GM12878 (cell line): ENCODE results near the gene MMP11. TPM values are rescaled to one million over a fixed set of nuclear protein-coding genes. Genes with fewer than 3 reads are reported as not detected.

Source experiments
- ATAC-seq: fragments of 200-7000 bp; cut with Tn5 transposase; 3 replicates; pipeline ENCODE4 v1.9.1; 2020; ENCODE audit warnings: mild to moderate bottlenecking, moderate library complexity
- BruUV-seq: library from RNA; stranded (reverse); fragments of 400-500 nt; replicated peaks from 2 replicates; lab custom pipeline; 2021; lab: Mats Ljungman, UMichigan
- CTCF ChIA-PET: fragments of 300-600 bp; sonication (Branson Sonifier 250); formaldehyde crosslinking; extraction: SDS; loops from one replicate; lab custom pipeline; 2021; ENCODE audit warnings: inconsistent platforms; lab: Yijun Ruan, JAX
- POLR2A ChIA-PET: fragments of 350-600 bp; formaldehyde crosslinking; extraction: SDS; loops from one replicate; lab custom pipeline; 2021; ENCODE audit warnings: inconsistent platforms; lab: Charles Lee
- RAD21 ChIA-PET: fragments of 300-600 bp; sonication (Branson Sonifier 250); formaldehyde crosslinking; loops from one replicate; lab custom pipeline; 2023; ENCODE audit warnings: antibody characterized with exemption; ENCODE audit not compliant: unreplicated experiment; lab: Charles Lee
- SMC1A ChIA-PET: fragments of 300-600 bp; sonication (Branson Sonifier 250); formaldehyde crosslinking; loops from one replicate; lab custom pipeline; 2023; ENCODE audit not compliant: unreplicated experiment, uncharacterized antibody; lab: Charles Lee
- DNase-seq: peaks from one replicate; pipeline ENCODE4 v3.0.0-alpha.2; 2011; ENCODE audit warnings: low read depth, low spot score
- FAIRE-seq: peaks from 3 replicates; lab custom pipeline; 2011; peaks lifted over from hg19 to GRCh38; lab: Jason Lieb, UNC
- H2AFZ ChIP-seq: 2 replicates; pipeline ENCODE4 v1.6.0; 2011; ENCODE audit warnings: low read depth, low read length, control low read depth; ENCODE audit not compliant: control insufficient read depth
- H3K27ac ChIP-seq: 2 replicates; pipeline ENCODE4 v1.5.1; 2011; ENCODE audit warnings: control low read depth; ENCODE audit not compliant: control insufficient read depth, insufficient read depth
- H3K27me3 ChIP-seq, 2 experiments: replicated peaks in 1 of 2; 2 replicates each; pipeline versions ENCODE4 v1.6.0 to v1.6.1; 2011; ENCODE audit warnings: low read length in 1 of 2; ENCODE audit not compliant: control insufficient read depth in 2 of 2, insufficient read depth in 2 of 2
- H3K36me3 ChIP-seq, 2 experiments: 2 replicates each; pipeline ENCODE4 v1.5.1; 2011; ENCODE audit warnings: low read length in 1 of 2; ENCODE audit not compliant: control insufficient read depth in 2 of 2, insufficient read depth in 2 of 2
- H3K4me1 ChIP-seq: 2 replicates; pipeline ENCODE4 v1.6.1; 2011; ENCODE audit warnings: mild to moderate bottlenecking, low read length, moderate library complexity, mixed read lengths; ENCODE audit not compliant: control insufficient read depth, insufficient read depth
- H3K4me2 ChIP-seq: 2 replicates; pipeline ENCODE4 v1.6.0; 2011; ENCODE audit warnings: control low read depth; ENCODE audit not compliant: control insufficient read depth, insufficient read depth
- H3K4me3 ChIP-seq: fragments of 200-600 bp; sonication (generic); 2 replicates; pipeline ENCODE4 v1.5.1; 2016
- H3K79me2 ChIP-seq: 2 replicates; pipeline ENCODE4 v1.6.0; 2011; ENCODE audit warnings: low read length; ENCODE audit not compliant: control insufficient read depth, insufficient read depth
- H3K9ac ChIP-seq: 2 replicates; pipeline ENCODE4 v1.8.0; 2011; ENCODE audit warnings: low read length, control low read depth, mixed read lengths; ENCODE audit not compliant: control insufficient read depth, insufficient read depth
- H3K9me3 ChIP-seq: replicated peaks from 3 replicates; pipeline ENCODE4 v1.5.1; 2011; ENCODE audit warnings: mild to moderate bottlenecking, low read length; ENCODE audit not compliant: control insufficient read depth, insufficient read depth
- H4K20me1 ChIP-seq: 2 replicates; pipeline ENCODE4 v1.6.0; 2011; ENCODE audit not compliant: control insufficient read depth, insufficient read depth
- CBX3 ChIP-seq: fragments of 200-600 bp; sonication (generic); IDR thresholded peaks from 2 replicates; pipeline ENCODE4 v1.6.1; 2016; ENCODE audit warnings: low read depth, borderline replicate concordance
- CTCF ChIP-seq, 3 experiments: IDR thresholded peaks in 2 of 3; conservative IDR thresholded peaks in 1 of 3; 2 replicates each; pipeline ENCODE4 v1.5.1; 2011; ENCODE audit warnings: low read depth in 3 of 3, low read length in 3 of 3, mild to moderate bottlenecking in 3 of 3, control low read depth in 2 of 3, moderate library complexity in 2 of 3, inconsistent platforms in 1 of 3, mixed read lengths in 1 of 3; ENCODE audit not compliant: control insufficient read depth in 2 of 3, insufficient read depth in 1 of 3; ENCODE audit errors: extremely low read depth in 1 of 3
- CUX1 ChIP-seq: IDR thresholded peaks from 2 replicates; pipeline ENCODE4 v1.6.1; 2012; ENCODE audit warnings: improper control_type of control experiment, low read depth, low read length; ENCODE audit not compliant: insufficient replicate concordance
- HSF1 ChIP-seq: fragments of 150-350 bp; IDR thresholded peaks from 2 replicates; pipeline ENCODE4 v1.6.1; 2014; ENCODE audit warnings: mild to moderate bottlenecking, low read depth, low read length
- LARP7 ChIP-seq: fragments of 450-650 bp; IDR thresholded peaks from 2 replicates; pipeline ENCODE4 v1.6.1; 2017; ENCODE audit warnings: mild to moderate bottlenecking
- NR2C2 ChIP-seq: IDR thresholded peaks from 2 replicates; pipeline ENCODE4 v1.6.1; 2011; ENCODE audit warnings: borderline replicate concordance, low read depth; ENCODE audit not compliant: control insufficient read depth, insufficient read length
- NRF1 ChIP-seq: conservative IDR thresholded peaks from 2 replicates; pipeline ENCODE4 v1.6.1; 2011; ENCODE audit warnings: mild to moderate bottlenecking, low read depth, low read length, improper control_type of control experiment
- POLR2A ChIP-seq: IDR thresholded peaks from 2 replicates; pipeline ENCODE4 v1.6.1; 2011; ENCODE audit warnings: low read depth, mild to moderate bottlenecking, low read length
- RCOR1 ChIP-seq: conservative IDR thresholded peaks from 2 replicates; pipeline ENCODE4 v1.6.1; 2012; ENCODE audit warnings: low read depth, low read length, improper control_type of control experiment
- SMARCA5 ChIP-seq: fragments of 450-650 bp; IDR thresholded peaks from 2 replicates; pipeline ENCODE4 v1.6.1; 2017; ENCODE audit warnings: mild to moderate bottlenecking
- TCF12 ChIP-seq: IDR thresholded peaks from 2 replicates; pipeline ENCODE4 v1.6.1; 2011; ENCODE audit warnings: low read depth, mild to moderate bottlenecking, low read length
- ZBTB33 ChIP-seq: fragments of 450-650 bp; IDR thresholded peaks from 2 replicates; pipeline ENCODE4 v1.6.1; 2017; ENCODE audit warnings: mild to moderate bottlenecking
- ZNF384 ChIP-seq: IDR thresholded peaks from 2 replicates; pipeline ENCODE4 v1.6.1; 2012; ENCODE audit warnings: low read depth, mild to moderate bottlenecking, low read length, improper control_type of control experiment, borderline replicate concordance
- WGBS: methylation state at CpG from one replicate; pipeline ENCODE4 v1.1.6; 2016; ENCODE audit warnings: low lambda C conversion rate; ENCODE audit not compliant: insufficient replicate concordance, insufficient coverage; ENCODE audit errors: missing lambda C conversion rate; 5-methylcytosine and 5-hydroxymethylcytosine counted together
- in situ Hi-C: fragments of 300-500 bp; cut with MboI; formaldehyde crosslinking; loops from 9 replicates; pipeline ENCODE4 v1.14.3; 2018; ENCODE audit warnings: mixed read lengths
- intact Hi-C: fragments of 100-400 bp; cut with micrococcal nuclease; formaldehyde crosslinking; loops from one replicate; pipeline ENCODE4 v1.14.2; 2022; ENCODE audit not compliant: unreplicated experiment
- polyA plus RNA-seq, 11 experiments: library from polyadenylated mRNA; depleted of rRNA in 4 of 11; unstranded in 6 of 11; stranded (reverse) in 5 of 11; fragments of >200 nt; fragmentation: Nextera tagmentation in 4 of 11; fragmentation: Illumina TruSeq in 1 of 11; extraction: Ambion mirVana in 4 of 11; extraction: Trizol in 1 of 11; gene quantifications; 1 replicate in 1 of 11; 2 replicates in 10 of 11; pipeline versions ENCODE4 v1.2.1 to v1.2.3, GENCODE V29; 2011 to 2016; ENCODE audit warnings: inconsistent platforms in 2 of 11, missing spikeins in 2 of 11, low read depth in 1 of 11
- total RNA-seq, 4 experiments: library from RNA; depleted of rRNA in 3 of 4; stranded (reverse); fragments of >200 nt in 3 of 4; fragmentation: Illumina TruSeq in 1 of 4; extraction: Trizol in 1 of 4; gene quantifications; 2 replicates each; pipeline versions ENCODE4 v1.2.1 to v1.2.3, GENCODE V29; 2013 to 2021

Gene MMP11
- total and polyA plus RNA-seq, 10 of the 15 experiments (the other 5 are each of a cell fraction or from before 2014, with no cell fraction given) = 0.03 to 1.1 (median 0.31) TPM; not detected in 2

- WGBS = 93% methylated on average over 10 of the region's 10 CpGs
- ChIA-PET RAD21 (no interaction called here), CTCF (interaction anchor here (1.5 kb wide), 1 partner anchor 10 kb away, joined by 4 read pairs; no protein-coding TSS in a partner anchor), POLR2A (interaction anchor here (1.4 kb wide), 1 partner anchor 10 kb away, joined by 3 read pairs; no protein-coding TSS in a partner anchor), SMC1A (no interaction called here)
- DNase-seq (no peak), FAIRE-seq (no peak), ATAC-seq (no peak)
- Histone ChIP-seq H2AFZ (no peak overlapping the region), H3K9ac (no peak overlapping the region), H3K9me3 (no peaks in the 10 kb centered on the region), H3K36me3 (peaks cover 5 to 31% of the 10 kb centered on the region in 2 experiments), H3K4me1 (no peaks in the 10 kb centered on the region), H4K20me1 (no peaks in the 10 kb centered on the region; the same call in 1 of the 2 replicates), H3K27ac (no peak overlapping the region), H3K79me2 (no peaks in the 10 kb centered on the region), H3K4me2 (no peak overlapping the region), H3K27me3 (no peaks in the 10 kb centered on the region), H3K4me3 (no peak overlapping the region)
- intact Hi-C loops (no loop called here), in situ Hi-C loops (no loop called here)
- BruUV-seq = no TSS peak
- no peak for TF ChIP-seq NR2C2
- TF ChIP-seq ZBTB33 = no peak
- no peak for TF ChIP-seq RCOR1
- no peak for TF ChIP-seq CTCF (IDR thresholded peaks at IDR 0.05 in 2 of 3, conservative IDR thresholded peaks at IDR 0.05 in 1 of 3; ENCODE audit: control insufficient read depth in 2 of 3, extremely low read depth in 1 of 3, insufficient read depth in 1 of 3, low read depth in 3 of 3, low read length in 3 of 3)
- no peak for TF ChIP-seq CBX3
- no peak for TF ChIP-seq NRF1
- no peak for TF ChIP-seq CUX1
- no peak for TF ChIP-seq TCF12
- TF ChIP-seq SMARCA5 = no peak
- no peak for TF ChIP-seq POLR2A
- no peak for TF ChIP-seq LARP7
- no peak for TF ChIP-seq HSF1
- TF ChIP-seq ZNF384 = no peak
These were observed 43.0 kb downstream of the MMP11 start for GRCh38 chr22:23815541-23816155.
